ENCODE measurements around the gene ZNF444. TPM values are rescaled to one million over a fixed set of nuclear protein-coding genes. Genes with fewer than 3 reads are reported as not detected.
A peak's percentile ranks its signal among the peaks of the same experiment; 100 is the strongest.
"Not testable (repeated sequence)": the region's sequence is repeated elsewhere in the genome, so short reads cannot be mapped to it uniquely, and the experiment has no call there.

ZNF444 gene
- 11.9 and 15.1 TPM in 2 replicates for total RNA-seq (2012; rRNA removed)

DNA sequence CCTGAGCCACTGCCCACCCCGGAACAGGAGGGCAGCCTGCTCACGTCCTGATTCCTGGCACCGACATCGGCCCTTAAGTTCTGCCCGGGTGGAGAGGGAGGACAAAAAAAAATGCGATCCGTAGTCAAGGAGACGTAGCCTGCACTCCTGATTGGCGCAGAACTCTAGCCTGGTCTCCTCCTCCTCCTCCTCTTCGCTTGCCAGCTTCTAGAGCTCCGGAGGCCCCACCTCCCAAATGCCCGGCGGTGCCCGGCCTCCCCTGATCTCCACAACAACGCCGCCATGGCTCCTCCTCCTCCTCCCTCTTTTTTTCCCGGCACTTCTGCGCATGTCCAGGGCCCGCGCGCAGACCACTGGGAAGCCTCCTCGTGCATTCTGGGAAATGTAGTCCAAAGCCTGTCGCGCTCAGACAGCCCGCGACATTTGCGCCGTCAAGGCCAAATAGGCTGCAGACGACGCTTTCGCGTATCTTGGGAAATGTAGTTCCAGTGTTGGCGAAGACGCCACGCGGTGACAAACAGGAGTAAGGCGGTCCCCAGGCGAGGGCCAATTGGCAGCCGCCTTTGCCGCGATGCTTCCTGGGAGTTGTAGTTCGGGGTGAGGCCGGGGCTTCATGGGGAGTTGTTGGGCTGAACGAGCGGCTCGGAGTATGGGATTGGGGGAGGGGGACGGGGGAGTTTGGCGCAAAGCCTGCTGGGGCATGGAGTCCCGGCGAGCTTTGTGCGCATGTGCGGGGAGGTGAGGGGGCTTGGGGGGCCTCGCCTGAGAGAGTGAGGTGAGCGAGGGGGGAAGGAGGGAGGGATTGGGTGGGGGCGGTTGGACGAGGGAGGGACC, at the start of gene ZNF444:
TSS of gene ZNF444 (plus strand) at position 705 of the 834 bp plus-strand sequence. CDS start 5,625 bp downstream, outside the sequence.
- Histone ChIP-seq H3K36me3 (ENCODE audit: insufficient read depth, low read length) (no peaks in the 10 kb centered on the region), H3K4me1 (ENCODE audit: control insufficient read depth, insufficient read depth, low read length) (peaks cover 11% of the 10 kb centered on the region), H3K9me3 (replicated peaks; ENCODE audit: low read length) (no peaks in the 10 kb centered on the region), H3K9ac (ENCODE audit: low read depth, low read length) (peak within 1 kb of the TSS; percentile 69), H3K27me3 (ENCODE audit: control insufficient read depth, insufficient read depth, low read length) (no peaks in the 10 kb centered on the region), H3K4me3 (ENCODE audit: low read length) (peak within 1 kb of the TSS; percentile 70), H3K4me2 (ENCODE audit: low read length) (peak within 1 kb of the TSS; percentile 83)

DNA sequence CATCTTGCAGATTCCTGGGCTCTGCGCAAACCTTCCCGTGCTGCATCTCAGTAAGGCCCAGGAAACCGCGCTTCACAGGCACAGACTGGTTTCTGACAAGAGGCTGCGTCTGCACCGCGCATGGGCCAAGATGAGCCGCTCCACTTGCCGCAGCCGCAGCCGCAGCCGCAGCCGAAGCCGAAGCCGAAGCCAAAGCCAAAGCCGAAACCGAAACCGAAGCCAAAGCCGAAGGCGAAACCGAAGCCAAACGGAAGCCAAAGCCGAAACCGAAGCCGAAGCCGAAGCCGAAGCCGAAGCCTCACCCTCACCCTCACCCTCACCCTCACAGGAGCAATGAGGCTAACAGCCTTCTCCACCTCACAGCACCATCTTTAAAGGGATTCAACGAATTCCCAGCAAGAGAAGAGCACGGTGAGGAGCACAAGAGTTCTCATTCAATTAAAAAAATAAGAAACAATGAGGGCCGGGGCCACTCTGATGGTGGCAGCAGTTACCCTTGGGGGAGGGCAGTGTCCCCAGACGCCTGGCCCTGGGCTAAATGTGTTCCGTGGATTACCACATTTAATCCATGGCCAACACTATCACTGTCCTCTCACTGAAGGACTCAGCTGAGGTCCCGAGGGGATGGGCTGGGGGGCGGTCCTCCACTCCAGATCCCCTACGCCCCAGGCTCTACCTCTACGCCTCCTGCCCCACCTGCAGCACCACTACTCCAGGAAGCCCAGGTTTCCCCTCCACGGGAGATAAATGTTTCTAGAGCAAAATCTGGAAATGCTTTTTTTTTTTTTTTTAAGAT, 49.1 kb upstream of the ZNF444 start:
- no peaks in the 10 kb centered on the region for H3K9me3 ChIP-seq (replicated peaks; ENCODE audit: low read length)
- H3K36me3 ChIP-seq (ENCODE audit: insufficient read depth, low read length): peaks cover 28% of the 10 kb centered on the region
- H3K4me3 ChIP-seq (ENCODE audit: low read length): no peak overlapping the region
- peaks cover 12% of the 10 kb centered on the region for H3K4me1 ChIP-seq (ENCODE audit: control insufficient read depth, insufficient read depth, low read length)
- H3K4me2 ChIP-seq (ENCODE audit: low read length): no peak overlapping the region
- no peak overlapping the region for H3K9ac ChIP-seq (ENCODE audit: low read depth, low read length)
- no peaks in the 10 kb centered on the region for H3K27me3 ChIP-seq (ENCODE audit: control insufficient read depth, insufficient read depth, low read length)

DNA sequence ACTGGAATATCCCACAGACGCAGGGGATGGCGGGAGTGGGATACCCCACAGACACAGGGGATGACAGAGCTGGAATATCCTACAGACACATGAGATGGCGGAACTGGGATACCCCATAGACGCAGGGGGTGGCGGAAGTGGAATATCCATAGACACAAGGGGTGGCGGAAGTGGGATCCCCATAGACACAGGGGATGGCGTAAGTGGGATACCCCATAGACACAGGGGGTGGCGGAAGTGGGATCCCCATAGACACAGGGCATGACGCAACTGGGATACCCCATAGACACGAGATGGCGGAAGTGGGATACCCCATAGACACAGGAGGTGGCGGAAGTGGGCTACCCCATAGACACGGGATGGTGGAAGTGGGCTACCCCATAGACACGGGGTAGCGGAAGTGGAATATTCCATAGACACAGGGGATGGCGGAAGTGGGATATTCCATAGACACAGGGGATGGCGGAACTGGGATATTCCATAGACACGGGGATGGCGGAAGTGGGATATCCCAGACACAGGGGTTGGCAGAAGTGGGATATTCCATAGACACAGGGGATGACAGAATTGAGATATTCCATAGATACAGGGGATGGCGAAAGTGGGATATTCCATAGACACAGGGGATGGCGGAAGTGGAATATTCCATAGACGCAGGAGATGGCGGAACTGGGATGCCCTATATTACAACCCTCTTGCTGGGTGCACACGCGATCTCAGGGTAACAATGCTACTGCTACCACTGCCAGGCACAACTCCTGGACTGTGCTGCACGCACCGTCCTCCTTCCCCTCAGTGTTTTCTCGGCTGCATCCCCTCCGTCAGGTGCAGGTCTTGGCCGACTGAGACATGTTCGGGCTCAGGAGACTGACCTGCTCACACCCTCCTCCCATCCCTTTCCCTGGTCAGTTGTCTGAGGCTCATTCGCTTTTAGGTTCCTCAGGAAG, 48.1 kb upstream of the ZNF444 start:
- H3K36me3 ChIP-seq (ENCODE audit: insufficient read depth, low read length): peaks cover 32% of the 10 kb centered on the region

DNA sequence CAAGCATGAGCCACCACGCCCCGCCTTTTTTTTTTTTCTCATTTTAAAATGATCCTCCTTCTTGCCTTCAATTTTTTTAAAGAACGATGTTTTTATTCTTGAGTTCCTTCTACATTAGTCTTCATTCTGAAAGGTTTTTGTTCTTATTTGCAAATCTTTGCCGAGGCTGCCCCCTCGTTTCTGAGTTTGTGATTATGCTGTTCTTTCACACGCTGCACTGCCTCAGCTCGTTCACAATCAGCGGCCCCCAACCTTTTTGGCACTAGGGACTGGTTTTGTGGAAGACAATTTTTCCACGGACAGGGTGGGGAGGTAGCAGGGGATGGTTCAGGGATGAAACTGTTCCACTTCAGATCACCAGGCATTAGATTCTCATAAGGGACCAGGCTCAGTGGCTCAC, 46.6 kb upstream of the ZNF444 start:
- H3K36me3 ChIP-seq (ENCODE audit: insufficient read depth, low read length): peaks cover 36% of the 10 kb centered on the region
- H3K4me2 ChIP-seq (ENCODE audit: low read length): no peak overlapping the region
- peaks cover 12% of the 10 kb centered on the region for H3K4me1 ChIP-seq (ENCODE audit: control insufficient read depth, insufficient read depth, low read length)
- H3K27me3 ChIP-seq (ENCODE audit: control insufficient read depth, insufficient read depth, low read length): no peaks in the 10 kb centered on the region
- H3K9me3 ChIP-seq (replicated peaks; ENCODE audit: low read length): no peaks in the 10 kb centered on the region
- H3K4me3 ChIP-seq (ENCODE audit: low read length): no peak overlapping the region
- no peak overlapping the region for H3K9ac ChIP-seq (ENCODE audit: low read depth, low read length)

More for the DNA sequence above, 48.1 kb upstream of the ZNF444 start:
- H3K4me2 ChIP-seq (ENCODE audit: low read length): no peak overlapping the region
- no peak overlapping the region for H3K9ac ChIP-seq (ENCODE audit: low read depth, low read length)
- no peaks in the 10 kb centered on the region for H3K27me3 ChIP-seq (ENCODE audit: control insufficient read depth, insufficient read depth, low read length)
- no peak overlapping the region for H3K4me3 ChIP-seq (ENCODE audit: low read length)
- peaks cover 12% of the 10 kb centered on the region for H3K4me1 ChIP-seq (ENCODE audit: control insufficient read depth, insufficient read depth, low read length)
- no peaks in the 10 kb centered on the region for H3K9me3 ChIP-seq (replicated peaks; ENCODE audit: low read length)

DNA sequence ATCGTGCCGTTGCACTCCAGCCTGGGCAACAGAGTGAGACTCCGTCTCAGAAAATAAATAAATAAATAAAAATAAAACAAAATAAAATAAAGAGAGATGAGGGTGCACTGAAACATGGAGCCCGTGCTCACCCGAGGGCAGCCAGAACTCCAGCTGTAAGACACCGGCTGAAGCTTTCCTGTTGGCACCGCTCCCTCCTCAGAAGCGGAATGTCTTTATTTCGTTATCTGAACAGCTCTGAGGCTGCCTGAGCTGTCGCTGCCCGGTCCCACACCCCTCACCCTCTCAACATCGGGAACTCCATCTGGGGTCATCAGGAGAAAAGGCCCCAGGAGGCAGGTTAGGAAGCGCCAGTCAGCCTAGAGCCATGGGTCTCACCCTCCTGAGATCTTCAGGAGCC, 44.4 kb upstream of the ZNF444 start:
- Histone ChIP-seq H3K36me3 (ENCODE audit: insufficient read depth, low read length) (peaks cover 39% of the 10 kb centered on the region), H3K4me2 (ENCODE audit: low read length) (no peak overlapping the region), H3K9me3 (replicated peaks; ENCODE audit: low read length) (no peaks in the 10 kb centered on the region), H3K4me3 (ENCODE audit: low read length) (no peak overlapping the region), H3K4me1 (ENCODE audit: control insufficient read depth, insufficient read depth, low read length) (peaks cover 3% of the 10 kb centered on the region), H3K27me3 (ENCODE audit: control insufficient read depth, insufficient read depth, low read length) (no peaks in the 10 kb centered on the region), H3K9ac (ENCODE audit: low read depth, low read length) (no peak overlapping the region)

DNA sequence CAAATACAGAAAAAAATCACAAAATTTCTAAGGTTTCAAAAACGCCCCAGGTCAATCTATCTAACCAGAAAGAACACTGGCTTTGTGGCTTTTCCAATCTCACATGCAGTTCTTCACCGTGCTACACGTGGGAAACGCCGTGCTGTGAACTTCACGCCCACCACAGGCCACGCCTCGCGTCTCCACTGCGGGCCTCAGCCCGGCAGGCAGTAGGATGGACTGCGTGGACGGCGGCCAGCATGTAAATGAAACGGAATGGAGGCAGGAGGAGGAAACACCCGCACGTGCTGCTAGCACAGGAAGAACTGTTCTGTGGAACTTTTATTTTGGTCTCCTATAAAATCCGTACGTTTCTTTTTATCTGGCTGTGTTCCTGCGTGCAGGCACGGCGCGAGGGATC, 43.8 kb upstream of the ZNF444 start:
- H3K9ac ChIP-seq (ENCODE audit: low read depth, low read length): no peak overlapping the region
- H3K4me3 ChIP-seq (ENCODE audit: low read length): no peak overlapping the region
- peaks cover 44% of the 10 kb centered on the region for H3K36me3 ChIP-seq (ENCODE audit: insufficient read depth, low read length)
- H3K4me2 ChIP-seq (ENCODE audit: low read length): no peak overlapping the region
- H3K9me3 ChIP-seq (replicated peaks; ENCODE audit: low read length): no peaks in the 10 kb centered on the region
- no peaks in the 10 kb centered on the region for H3K4me1 ChIP-seq (ENCODE audit: control insufficient read depth, insufficient read depth, low read length)
- H3K27me3 ChIP-seq (ENCODE audit: control insufficient read depth, insufficient read depth, low read length): no peaks in the 10 kb centered on the region

DNA sequence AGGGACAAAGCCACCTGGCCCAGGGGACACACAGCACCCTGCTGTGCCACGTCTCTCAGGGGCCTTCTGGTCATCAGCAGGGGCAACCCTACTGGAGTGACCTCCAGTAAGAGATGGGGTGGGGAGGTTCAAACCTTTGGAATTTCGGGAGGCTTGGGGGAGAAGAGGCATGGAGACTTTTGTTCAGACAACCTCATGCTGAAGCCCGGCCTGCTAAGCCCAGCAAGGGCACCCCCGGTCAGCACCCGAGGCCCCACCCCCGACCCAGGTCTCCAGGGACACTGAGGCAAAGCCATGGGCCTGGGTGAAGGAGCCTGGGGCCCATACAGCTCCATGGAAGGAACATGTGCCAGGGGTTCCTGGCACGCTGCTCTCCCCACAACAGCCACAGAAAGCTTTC, 43.3 kb upstream of the ZNF444 start:
- no peak overlapping the region for H3K4me3 ChIP-seq (ENCODE audit: low read length)
- no peak overlapping the region for H3K4me2 ChIP-seq (ENCODE audit: low read length)
- peaks cover 44% of the 10 kb centered on the region for H3K36me3 ChIP-seq (ENCODE audit: insufficient read depth, low read length)
- no peaks in the 10 kb centered on the region for H3K9me3 ChIP-seq (replicated peaks; ENCODE audit: low read length)
- no peak overlapping the region for H3K9ac ChIP-seq (ENCODE audit: low read depth, low read length)
- H3K4me1 ChIP-seq (ENCODE audit: control insufficient read depth, insufficient read depth, low read length): no peaks in the 10 kb centered on the region
- no peaks in the 10 kb centered on the region for H3K27me3 ChIP-seq (ENCODE audit: control insufficient read depth, insufficient read depth, low read length)

DNA sequence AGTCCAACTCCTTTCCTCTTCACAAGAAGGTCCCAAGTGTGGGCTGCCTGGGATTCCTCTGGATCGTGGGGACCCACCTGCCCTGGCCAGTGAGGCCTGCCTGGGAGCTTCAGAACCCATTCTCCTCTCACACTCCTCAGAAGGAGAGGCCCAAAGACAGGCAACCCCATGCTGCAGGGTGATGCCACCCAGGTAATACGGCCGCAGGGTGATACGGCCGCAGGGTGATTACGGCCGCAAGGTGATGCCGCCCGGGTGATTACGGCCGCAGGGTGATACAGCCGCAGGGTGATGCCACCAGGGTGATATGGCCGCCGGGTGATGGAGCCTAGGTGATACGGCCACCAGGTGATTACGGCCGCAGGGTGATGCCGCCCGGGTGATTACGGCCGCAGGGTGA, 42.9 kb upstream of the ZNF444 start:
- H3K27me3 ChIP-seq (ENCODE audit: control insufficient read depth, insufficient read depth, low read length); H3K4me2 ChIP-seq (ENCODE audit: low read length); H3K9me3 ChIP-seq (replicated peaks; ENCODE audit: low read length); H3K4me1 ChIP-seq (ENCODE audit: control insufficient read depth, insufficient read depth, low read length); H3K9ac ChIP-seq (ENCODE audit: low read depth, low read length); H3K4me3 ChIP-seq (ENCODE audit: low read length): not testable (repeated sequence)
- peaks cover 41% of the 10 kb centered on the region for H3K36me3 ChIP-seq (ENCODE audit: insufficient read depth, low read length)

DNA sequence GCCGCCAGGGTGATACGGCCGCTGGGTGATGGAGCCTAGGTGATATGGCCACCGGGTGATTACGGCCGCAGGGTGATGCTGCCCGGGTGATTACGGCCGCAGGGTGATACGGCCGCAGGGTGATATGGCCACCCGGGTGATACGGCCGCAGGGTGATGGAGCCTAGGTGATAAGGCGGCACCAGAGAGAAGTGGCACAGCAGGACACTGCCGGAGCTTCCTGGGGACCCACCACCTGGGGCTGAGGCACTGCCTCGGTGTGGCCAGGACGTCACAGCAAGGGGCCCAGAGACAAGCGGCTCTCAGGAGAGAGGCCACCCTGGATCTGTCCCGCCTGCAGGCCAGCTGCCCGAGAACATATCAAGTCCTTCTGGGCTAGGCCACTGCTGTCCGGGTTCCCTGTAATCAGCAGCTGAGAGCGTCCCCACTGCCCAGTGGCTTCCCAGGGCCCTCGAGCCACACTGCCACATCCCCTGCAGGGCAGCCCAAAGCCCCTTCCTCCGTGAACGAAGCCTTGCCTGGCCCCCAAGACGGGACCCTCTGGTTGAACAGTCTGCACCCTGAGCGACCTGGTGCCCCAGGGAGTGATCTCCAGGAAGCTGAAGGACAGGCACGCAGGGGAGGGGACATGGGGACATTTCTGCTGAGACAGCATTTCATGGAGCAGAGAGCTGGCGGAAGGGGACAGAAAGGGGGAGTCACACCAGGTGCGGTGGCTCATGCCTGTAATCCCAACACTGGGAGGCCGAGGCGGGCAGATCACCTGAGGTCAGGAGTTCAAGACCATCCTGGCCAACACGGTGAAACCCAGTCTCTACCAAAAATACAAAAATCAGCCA, 42.1 kb upstream of the ZNF444 start:
- Histone ChIP-seq H3K36me3 (ENCODE audit: insufficient read depth, low read length) (peaks cover 37% of the 10 kb centered on the region), H3K9ac (ENCODE audit: low read depth, low read length) (no peak overlapping the region), H3K4me1 (ENCODE audit: control insufficient read depth, insufficient read depth, low read length) (no peaks in the 10 kb centered on the region), H3K4me2 (ENCODE audit: low read length) (no peak overlapping the region), H3K4me3 (ENCODE audit: low read length) (no peak overlapping the region), H3K9me3 (replicated peaks; ENCODE audit: low read length) (no peaks in the 10 kb centered on the region), H3K27me3 (ENCODE audit: control insufficient read depth, insufficient read depth, low read length) (no peaks in the 10 kb centered on the region)

DNA sequence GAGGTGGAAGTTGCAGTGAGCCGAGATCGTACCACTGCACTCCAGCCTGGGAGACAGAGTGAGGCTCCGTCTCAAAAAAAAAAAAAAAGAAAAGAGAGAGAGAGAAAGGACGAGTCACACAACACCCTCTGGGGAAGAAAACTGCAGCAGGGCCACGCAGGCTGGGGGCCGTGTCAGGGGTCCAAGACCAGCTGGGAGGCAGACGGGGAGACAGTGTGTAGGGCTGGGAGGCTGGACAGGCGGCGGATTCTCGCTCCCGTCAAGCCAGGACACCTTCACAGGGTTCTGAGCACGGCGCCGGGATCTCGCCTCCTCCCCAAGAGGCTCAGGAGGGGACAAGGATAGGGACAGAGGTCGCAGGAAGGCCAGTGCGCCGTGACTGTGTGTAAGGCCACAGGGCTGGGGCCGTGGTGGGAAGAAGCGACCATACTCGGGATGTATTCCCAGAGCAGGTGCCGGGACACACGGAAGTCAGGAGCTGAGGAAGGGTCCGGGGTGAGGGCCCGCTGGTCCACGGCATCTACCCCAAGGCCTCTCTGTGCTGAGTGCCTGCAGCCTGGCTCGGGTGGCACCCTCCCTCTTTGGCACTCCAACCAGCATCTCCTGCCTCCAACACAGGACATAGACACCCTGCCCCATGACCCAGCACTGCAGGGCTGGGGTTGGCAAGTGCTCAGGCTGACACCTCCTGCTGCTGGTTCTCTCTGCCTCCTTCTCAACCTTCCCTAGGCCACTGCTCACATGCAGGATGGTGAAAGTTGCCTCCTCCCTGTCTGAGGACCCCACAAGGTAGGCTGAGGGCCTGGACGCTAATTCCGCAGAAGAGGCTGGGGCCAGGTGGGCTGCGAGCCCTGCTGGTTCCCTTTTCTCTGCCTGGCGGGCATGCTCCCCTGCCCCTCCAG, 41.2 kb upstream of the ZNF444 start:
- H3K4me2 ChIP-seq (ENCODE audit: low read length): no peak overlapping the region
- peaks cover 37% of the 10 kb centered on the region for H3K36me3 ChIP-seq (ENCODE audit: insufficient read depth, low read length)
- H3K4me3 ChIP-seq (ENCODE audit: low read length): no peak overlapping the region
- H3K9ac ChIP-seq (ENCODE audit: low read depth, low read length): no peak overlapping the region
- no peaks in the 10 kb centered on the region for H3K4me1 ChIP-seq (ENCODE audit: control insufficient read depth, insufficient read depth, low read length)
- H3K27me3 ChIP-seq (ENCODE audit: control insufficient read depth, insufficient read depth, low read length): no peaks in the 10 kb centered on the region
- H3K9me3 ChIP-seq (replicated peaks; ENCODE audit: low read length): no peaks in the 10 kb centered on the region
